Posterior vena cava (tissue), 2 donors: Measurements from ENCODE around the gene SOX6. TPM values are rescaled to one million over a fixed set of nuclear protein-coding genes. Genes with fewer than 3 reads are reported as not detected.
"Not testable (repeated sequence)": the region's sequence is repeated elsewhere in the genome, so short reads cannot be mapped to it uniquely, and the experiment has no call there.

Experiments
- DNase-seq: peaks from one replicate; pipeline ENCODE4 v3.0.0-alpha.2; 2020; ENCODE audit warnings: low spot score
- intact Hi-C, 2 donors: fragments of 100-400 bp; cut with DNase I; formaldehyde crosslinking; loops; one replicate each; pipeline versions ENCODE4 v1.14.1 to v1.14.2; 2022 to 2023
- total RNA-seq, 2 donors: library from RNA; stranded (reverse); fragmentation: NEBNext Ultra II Directional; extraction: Animal tissue kit (Norgen Biotek cat#: 25700); gene quantifications; one replicate each; pipeline ENCODE4 v1.2.1, GENCODE V29; 2021
- donor health status: DM: yes; HTN: yes; CAD: no.
- donor health status: DM: yes; HTN: yes; CAD: no.

The SOX6 gene
- total RNA-seq, 2 donors from 2014 or later = 8.1 to 11.0 TPM

DNA sequence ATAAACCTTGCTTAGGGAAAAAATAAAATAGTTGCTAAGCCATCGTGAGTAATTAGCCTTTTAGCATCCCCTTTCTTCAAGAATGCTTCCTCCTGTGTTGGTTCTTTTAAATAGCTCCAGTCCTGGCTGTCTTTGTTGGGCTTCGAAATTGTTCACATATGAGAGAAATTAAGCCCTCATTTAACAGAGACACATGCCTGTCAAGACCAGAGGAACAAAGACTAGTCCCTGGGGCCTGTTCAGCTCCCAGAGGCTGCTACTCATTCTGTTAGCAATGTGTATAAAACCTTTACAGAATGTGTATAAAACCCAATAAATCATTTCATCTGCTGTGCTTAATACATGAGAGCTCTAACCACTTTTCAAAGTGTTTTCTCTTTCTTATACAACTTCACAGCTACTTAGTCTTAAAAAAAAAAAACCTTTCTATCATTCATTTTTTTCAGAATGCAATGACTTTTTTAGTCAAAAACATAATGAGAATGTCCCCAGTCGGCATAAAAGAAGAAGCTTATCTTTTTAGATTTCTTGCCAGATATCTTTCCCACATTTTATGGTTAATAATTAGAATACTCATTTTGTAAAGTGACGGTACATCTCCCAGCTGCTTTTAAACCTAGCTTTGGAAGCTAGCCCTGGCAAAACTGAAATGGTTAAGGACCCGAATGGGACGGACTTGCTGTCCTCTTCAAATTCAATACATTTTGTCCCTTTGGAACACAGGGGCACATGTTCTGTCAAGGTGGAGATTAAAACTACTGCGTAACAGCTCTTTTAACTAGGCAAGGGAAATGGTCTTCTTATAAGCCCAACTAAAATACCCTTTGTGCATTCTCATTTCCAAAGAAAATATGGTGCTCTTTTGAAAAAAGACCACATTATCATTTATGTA lies 186.1 kb downstream of the SOX6 start:
- DNase-seq = no peak
- intact Hi-C loops = no loop called here

DNA sequence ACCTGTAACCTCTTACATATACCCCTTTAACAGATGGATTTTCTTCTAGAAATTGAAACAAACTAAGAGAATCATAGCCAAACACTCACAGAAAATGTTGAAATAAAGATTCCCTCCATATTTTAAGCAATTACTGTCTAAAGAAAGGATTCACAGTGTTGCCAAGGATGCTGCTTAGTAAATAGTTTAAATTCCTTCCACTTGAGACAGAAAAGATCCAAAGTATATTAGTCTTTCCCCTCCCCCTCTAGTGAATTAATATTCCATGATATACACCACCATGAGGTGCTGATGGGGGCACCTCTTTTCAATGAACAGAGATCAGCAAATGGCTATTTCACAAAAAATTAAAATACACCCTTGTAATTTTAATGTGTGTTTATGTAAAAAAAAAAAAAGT lies 186.8 kb downstream of the SOX6 start:
- no peak for DNase-seq
- intact Hi-C loops = no loop called here

DNA sequence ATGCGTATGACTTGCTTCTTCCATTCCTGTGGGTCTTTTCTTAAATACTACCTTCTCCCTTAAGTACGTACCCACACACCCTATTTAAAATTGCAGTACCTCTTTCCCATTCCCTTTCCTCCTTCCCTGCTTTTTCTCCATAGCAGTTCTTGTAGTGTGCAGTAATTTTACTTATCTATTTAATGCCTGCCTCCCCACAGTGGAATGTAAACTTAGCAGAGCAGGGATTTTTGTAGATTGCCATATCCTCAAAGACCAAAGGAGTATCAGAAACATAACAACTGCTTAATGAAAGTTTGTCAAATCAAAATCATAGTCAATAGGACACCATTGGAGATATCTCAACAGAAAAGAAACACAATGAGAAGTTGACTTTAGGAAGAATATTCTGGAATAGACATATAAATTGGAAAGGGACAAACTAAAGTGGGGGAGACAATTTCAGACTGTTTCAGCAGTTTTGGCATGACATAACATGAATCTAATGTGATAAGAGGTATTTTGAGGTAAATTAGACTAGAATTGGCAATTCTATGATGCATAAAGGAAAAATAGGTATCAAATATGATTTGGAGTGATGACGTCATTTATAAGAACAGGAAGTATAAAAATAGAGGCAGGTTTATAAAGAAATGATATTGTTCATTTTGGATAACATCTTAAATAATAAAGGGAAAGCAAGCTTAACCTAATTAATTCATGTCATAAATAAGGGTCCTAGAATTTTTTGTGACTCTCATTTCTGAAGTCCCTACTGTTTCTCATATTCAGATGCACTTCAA lies 188.4 kb downstream of the SOX6 start:
- intact Hi-C loops = no loop called here
- DNase-seq = no peak

GRCh38 chr11:16166571-16166970 lies 189.8 kb downstream of the SOX6 start:
- DNase-seq = no peak
- intact Hi-C loops = no loop called here

DNA sequence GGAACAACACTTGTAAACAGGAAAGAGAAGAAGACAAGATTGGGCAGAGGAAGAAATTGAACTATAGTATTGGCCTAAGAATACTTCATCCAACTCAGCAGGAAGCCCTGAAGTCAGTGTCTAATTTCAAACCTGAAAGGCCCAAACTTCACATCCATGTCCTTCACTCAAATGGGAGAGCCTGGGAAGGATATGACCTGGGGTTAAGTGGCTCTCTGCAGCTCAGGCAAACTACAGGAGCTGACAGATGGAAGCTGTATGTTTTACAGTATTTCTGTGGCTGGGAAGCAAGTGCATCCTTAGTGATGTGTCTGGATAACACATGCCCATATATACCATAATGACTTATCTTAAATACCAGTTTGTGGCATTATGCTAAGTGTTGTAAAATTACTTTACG lies 196.2 kb downstream of the SOX6 start:
- intact Hi-C loops = no loop called here
- DNase-seq = no peak

GRCh38 chr11:16158426-16158994 lies 197.8 kb downstream of the SOX6 start:
- intact Hi-C loops = no loop called here
- no peak for DNase-seq

DNA sequence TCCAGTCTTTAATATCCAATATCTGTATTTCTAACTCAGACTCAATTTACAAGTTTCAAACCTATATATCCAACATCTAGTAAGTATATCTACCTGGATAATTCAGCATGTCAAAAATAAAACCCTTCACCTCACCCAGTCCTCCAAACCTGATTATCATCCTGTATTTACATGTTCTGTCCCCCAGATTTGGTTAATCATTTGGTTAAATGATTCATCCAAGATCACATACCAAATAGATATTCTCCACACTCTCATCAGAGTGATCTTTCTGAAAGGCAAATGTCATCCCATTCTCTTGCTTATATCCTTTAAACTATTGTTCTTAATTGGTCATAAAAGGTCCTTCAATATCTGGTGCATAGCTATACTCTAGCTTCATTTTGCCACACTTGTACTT lies 199.0 kb downstream of the SOX6 start:
- intact Hi-C loops = no loop called here
- no peak for DNase-seq

DNA sequence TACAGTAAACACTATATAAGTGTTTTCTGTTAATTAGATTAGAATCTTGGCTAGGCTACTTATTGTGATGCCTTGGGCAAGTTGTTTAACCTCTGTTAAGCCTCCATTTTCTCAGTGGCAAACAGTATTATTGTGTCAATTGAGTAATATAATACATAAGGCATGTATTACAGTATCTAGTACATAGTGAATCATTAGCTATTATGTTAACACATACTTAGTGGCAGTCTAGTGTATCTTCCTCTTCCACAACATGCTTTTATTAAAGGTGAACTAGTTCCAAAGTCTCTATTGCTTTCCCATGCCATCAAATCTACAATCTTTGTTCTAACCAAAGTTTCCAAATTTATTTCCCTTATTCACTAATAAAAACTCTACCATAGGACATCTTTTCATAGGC lies 200.9 kb downstream of the SOX6 start:
- no peak for DNase-seq
- intact Hi-C loops = no loop called here

DNA sequence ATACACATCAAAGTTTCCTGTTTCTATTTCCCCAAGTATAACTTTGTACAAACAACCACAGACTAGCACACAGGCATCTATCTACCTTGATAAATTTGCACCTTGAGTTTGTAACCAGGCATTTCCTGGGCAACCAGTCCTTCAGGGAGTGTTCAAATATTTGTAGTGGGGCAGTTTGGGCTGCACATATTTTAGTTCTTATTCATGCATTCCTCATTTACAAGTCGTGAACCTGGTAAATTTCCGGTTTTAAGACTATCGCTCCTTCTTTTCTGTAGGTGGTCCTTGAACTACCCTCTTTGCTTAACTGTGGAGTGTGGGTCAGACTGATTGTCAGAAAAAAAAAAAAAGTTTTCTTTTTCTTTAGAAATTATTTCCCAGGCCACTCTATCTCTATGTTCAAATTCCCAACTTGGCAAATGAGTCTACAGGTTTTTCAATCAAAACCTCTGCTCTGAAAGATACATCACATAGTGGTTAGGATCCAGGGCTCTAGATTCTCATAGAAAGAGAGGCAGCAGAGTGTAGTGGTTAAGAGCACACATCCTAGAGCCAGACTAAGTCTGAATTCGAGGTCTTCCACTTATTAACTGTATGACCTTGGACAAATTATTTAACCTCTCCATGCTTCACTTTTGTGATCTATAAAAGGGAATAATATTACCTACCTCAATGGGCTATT lies 201.5 kb downstream of the SOX6 start:
- no peak for DNase-seq

DNA sequence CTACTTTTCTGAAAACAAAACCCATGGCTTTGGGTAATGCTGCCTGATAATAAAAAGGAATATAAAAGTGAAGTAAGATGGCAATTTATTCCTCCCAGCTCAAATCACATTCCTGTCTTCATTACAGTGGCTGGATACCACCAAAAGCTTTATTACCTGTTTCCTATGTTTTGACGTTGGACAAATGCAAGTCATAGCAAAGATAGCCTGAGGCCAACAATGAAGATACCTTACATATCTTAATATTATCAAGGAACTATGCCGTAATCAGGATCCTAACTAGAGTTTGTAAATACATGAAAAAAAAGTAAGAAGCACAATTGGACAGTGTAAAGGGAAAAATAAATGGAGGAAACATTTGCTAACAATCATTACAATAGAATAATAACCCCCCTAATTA lies 202.4 kb downstream of the SOX6 start:
- DNase-seq = no peak
- intact Hi-C loops = no loop called here

More for the DNA sequence above, 201.5 kb downstream of the SOX6 start:
- intact Hi-C loops = no loop called here

- DNase-seq = no peak
Measured at GRCh38 chr11:16151138-16151537, 205.2 kb downstream of the SOX6 start.

GRCh38 chr11:16149476-16149875 lies 206.9 kb downstream of the SOX6 start:
- no peak for DNase-seq
- intact Hi-C loops = no loop called here

More at GRCh38 chr11:16151138-16151537, 205.2 kb downstream of the SOX6 start:
- intact Hi-C loops = no loop called here

DNA sequence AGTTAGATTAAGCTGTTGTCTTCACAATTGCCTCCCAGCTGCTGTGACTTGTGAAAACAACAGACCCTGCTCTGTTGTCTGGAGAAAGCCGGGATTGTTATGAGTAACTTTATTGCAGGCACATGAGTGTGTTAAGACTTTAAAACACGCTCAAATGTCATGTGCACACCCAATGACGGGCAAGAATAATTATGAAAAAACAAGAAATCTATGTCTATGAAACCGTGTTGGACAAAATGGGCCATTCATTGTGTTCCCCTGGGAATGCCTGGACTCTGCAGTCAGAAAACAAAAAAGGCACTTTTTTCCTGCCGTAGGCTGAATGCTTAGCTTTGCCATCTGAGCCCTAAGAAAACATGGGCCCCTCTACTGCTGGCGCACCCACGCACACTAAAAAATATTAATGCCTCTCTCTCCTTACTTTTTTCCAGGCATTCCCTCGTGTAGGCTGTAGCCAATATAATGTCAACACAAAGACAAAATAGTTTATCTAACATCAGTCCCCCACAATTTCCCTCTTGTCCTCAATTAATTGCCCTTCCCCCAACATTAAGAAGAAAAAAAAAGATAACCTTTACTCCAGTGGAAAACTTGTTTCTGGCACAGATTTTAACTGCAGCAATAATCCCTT lies 207.9 kb downstream of the SOX6 start:
- DNase-seq = no peak

DNA sequence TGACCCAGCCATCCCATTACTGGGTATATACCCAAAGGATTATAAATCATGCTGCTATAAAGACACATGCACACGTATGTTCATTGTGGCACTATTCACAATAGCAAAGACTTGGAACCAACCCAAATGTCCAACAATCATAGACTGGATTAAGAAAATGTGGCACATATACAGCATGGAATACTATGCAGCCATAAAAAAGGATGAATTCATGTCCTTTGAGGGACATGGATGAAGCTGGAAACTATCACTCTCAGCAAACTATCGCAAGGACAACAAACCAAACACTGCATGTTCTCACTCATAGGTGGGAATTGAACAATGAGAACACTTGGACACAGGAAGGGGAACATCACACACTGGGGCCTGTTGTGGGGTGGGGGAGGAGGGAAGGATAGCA lies 209.4 kb downstream of the SOX6 start:
- intact Hi-C loops = not testable (repeated sequence)

More for the DNA sequence above, 207.9 kb downstream of the SOX6 start:
- intact Hi-C loops = no loop called here

GRCh38 chr11:16141614-16142013 lies 214.7 kb downstream of the SOX6 start:
- intact Hi-C loops = loop anchor here in 1 of 2 donors (2.0 kb wide), 1 partner anchor 57 kb away; no protein-coding TSS in a partner anchor
- not testable (repeated sequence) for DNase-seq

More for the DNA sequence above, 209.4 kb downstream of the SOX6 start:
- DNase-seq = not testable (repeated sequence)

DNA sequence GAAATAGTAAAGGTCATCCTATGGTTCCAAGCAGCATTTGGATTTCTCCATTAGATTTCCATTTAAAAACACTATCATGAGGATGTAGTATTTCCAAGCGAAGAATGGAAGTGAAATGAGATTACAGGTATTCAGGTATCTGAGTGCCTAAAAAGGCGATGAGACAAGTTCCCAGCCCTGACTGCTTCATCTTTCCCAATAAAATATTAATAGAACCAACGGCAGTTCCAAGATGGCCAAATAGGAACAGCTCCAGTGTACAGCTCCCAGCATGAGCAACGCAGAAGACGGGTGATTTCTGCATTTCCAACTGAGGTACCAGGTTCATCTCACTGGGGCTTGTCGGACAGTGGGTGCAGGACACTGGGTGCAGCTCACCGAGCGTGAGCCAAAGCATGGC lies 215.2 kb downstream of the SOX6 start:
- DNase-seq, intact Hi-C loops: not testable (repeated sequence)

DNA sequence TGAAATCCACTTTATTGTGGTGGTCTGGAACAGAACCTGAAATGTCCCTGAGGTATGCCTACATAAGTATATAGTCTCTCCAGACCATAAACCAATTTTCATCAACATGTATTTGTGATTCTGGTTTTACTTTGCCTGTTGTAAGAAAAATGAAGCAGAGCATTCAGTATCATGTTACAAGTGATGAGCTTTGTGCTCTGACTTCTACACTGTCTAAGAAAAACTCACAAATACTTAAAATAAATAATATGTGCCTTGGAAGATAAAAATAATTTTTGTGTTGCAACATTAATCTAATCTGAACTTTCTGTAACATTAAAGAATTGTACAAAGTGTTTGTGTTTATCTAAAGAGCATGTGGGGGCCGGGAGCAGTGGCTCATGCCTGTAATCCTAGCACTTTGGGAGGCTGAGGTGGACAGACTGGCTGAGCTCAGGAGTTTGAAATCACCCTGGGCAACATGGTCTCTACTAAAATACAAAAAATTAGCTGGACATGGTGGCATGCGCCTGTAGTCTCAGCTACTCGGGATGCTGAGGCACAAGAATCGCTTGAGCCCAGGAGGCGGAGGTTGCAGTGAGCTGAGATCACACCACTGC lies 219.5 kb downstream of the SOX6 start:
- intact Hi-C loops = no loop called here
- no peak for DNase-seq

DNA sequence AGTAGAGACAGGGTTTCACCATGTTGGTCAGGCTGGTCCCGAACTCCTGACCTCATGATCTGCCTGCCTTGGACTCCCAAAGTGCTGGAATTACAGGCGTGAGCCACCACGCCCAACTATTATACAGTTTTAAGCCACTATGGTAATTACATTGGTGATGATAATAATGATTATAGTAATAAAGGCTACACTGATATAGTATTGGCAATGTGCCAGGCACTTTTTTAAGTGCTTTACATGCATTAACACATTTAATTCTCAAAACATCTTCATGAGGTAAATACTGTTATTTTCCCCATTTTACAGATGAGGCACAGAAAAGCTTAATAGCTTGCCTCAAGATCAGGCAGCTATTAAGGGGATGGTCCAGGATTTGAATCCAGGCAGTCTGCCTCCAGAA lies 222.5 kb downstream of the SOX6 start:
- intact Hi-C loops = no loop called here
- no peak for DNase-seq

DNA sequence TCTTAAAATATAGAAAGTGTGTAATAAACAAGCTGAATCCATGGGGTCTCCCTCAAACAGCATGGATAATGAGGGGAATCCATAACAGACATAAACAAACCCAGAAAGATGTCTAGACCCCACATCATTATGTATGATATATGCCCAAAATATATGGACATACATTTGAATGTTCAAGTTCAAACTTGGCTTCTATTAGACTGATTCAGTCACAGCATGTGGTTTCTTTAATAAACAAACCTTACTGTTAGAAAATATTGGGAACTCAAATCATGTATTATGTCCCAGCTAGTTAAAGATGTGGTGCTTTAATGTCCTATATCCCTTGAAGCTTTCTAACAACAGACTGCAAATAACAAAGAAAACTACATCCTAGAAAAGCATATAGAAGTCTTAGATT lies 228.6 kb downstream of the SOX6 start:
- intact Hi-C loops = no loop called here
- no peak for DNase-seq
